ENCODE data around the gene TRPC6.
"Not testable (repeated sequence)": the region's sequence is repeated elsewhere in the genome, so short reads cannot be mapped to it uniquely, and the experiment has no call there.

TRPC6 gene

DNA sequence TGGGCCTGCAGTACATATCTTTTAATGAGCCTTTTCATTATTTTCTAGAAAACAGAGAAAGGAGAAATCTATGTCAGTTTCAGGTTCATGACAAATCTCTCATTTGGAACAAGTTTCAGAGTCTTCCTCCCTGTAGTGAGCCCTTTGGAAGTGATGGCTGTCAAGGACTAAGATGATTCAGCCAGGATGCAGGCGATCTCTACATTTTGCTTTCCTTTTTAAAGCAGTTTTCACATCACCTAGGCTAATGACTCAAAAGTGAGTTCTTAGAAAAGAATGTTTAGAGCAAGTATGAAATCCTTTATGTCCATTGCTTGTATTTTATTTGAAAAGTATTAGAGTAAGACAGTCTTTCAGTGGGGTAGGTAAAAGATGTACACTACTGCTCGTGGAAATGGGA, 130.1 kb downstream of the TRPC6 start:
- no peak for DNase-seq (ENCODE audit: low read depth, low spot score)

- DNase-seq (ENCODE audit: low read depth, low spot score) = no peak
These were observed 134.8 kb downstream of the TRPC6 start for GRCh38 chr11:101448881-101449442.

GRCh38 chr11:101446726-101447125, 137.1 kb downstream of the TRPC6 start:
- no peak for DNase-seq (ENCODE audit: low read depth, low spot score)

DNA sequence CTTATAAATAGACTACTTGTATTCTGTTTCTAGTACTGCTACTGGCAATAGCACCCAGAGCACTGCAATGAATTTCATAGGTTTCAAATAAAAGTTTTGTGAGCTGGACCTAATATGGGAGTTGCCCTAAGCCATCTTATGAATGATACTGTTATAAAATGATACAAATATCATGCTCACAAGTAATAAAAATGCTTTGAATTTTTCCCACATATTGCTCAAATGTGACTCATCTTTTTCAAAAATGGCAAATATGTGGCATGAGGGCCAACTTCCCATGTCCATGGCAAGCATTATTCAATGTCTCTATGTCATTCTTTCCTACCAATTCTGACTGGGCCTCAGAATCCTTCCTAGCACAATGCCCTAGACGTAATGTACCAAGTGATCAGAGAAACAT, 137.6 kb downstream of the TRPC6 start:
- no peak for DNase-seq (ENCODE audit: low read depth, low spot score)

DNA sequence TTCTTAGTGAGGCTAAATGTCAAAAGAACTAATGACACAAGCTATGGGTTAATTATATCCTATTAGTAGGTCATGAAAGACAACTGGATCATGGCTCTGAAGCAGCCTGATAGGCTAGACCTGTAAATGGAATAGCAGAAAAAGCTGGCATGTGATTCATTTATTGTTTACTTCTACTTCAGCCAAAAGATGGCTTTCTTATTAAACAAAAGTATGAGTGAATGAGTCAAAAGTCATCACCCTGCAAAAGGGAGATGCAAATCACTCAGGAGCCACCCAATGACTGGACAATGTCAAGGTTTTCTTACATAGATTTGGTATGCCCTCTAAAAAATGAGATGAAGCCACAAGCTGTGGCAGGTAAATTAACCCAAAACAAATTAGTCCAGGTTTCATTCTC, 138.0 kb downstream of the TRPC6 start:
- no peak for DNase-seq (ENCODE audit: low read depth, low spot score)

DNA sequence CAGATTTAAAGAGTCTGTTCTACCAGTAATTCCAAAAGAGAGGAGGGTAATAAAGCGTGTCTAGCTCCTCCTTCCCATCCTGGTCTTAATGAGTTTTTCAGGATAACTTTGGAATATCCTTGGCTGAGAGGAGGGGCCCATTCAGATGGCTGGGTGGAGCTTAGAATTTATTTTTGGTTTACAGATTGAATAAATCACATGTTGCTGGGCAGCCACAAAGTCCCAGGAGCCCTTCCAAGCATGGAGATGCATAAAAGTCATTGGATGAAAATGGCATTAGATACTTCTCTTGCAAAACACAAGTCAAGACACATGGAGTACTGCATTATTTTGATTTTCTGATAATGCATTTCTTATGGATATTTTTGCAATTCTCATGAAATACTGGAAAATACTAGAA, 139.0 kb downstream of the TRPC6 start:
- DNase-seq (ENCODE audit: low read depth, low spot score) = no peak

GRCh38 chr11:101444164-101444563, 139.6 kb downstream of the TRPC6 start:
- no peak for DNase-seq (ENCODE audit: low read depth, low spot score)

- no peak for DNase-seq (ENCODE audit: low read depth, low spot score)
These were observed 140.8 kb downstream of the TRPC6 start for GRCh38 chr11:101442936-101443521.

DNA sequence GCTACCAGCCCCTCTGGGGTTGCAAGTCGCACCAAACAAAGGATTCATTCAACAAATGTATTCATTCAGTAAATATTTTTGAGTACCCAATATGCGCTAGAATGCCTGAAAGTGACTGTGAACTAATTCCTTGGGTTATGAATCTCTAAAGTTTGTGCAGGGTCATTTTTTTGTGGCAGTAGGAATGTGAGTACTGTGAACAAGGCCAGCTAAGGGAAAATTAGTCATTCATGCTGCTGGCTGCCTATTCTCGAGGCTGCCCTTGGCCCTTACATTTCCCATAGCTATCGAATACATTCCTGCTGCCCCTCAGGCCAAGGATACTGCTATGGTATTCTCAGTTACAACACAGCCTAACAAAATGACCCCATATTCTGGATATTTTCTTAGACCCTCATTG, 141.6 kb downstream of the TRPC6 start:
- DNase-seq (ENCODE audit: low read depth, low spot score) = no peak

GRCh38 chr11:101441747-101442146, 142.1 kb downstream of the TRPC6 start:
- no peak for DNase-seq (ENCODE audit: low read depth, low spot score)

GRCh38 chr11:101439488-101439887, 144.3 kb downstream of the TRPC6 start:
- no peak for DNase-seq (ENCODE audit: low read depth, low spot score)

GRCh38 chr11:101438708-101439107, 145.1 kb downstream of the TRPC6 start:
- DNase-seq (ENCODE audit: low read depth, low spot score) = not testable (repeated sequence)

DNA sequence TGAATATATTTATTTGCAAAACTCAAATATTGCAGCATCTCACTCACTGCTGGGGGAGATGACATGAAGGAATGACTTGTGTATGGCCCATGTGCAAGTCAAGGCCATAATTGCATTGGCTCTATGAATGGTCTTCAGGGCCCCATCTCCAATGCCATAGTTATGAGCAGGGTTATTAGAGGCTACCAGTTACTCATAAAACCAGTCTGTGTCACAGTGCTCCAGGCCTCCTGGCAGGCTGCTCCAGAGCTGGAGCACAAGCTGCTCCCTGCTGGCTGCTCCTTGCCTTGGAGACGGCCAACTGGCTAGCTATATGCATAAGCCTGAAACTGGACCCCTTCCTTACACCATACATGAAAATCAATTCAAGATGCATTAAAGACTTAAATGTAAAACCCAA, 145.7 kb downstream of the TRPC6 start:
- no peak for DNase-seq (ENCODE audit: low read depth, low spot score)

DNA sequence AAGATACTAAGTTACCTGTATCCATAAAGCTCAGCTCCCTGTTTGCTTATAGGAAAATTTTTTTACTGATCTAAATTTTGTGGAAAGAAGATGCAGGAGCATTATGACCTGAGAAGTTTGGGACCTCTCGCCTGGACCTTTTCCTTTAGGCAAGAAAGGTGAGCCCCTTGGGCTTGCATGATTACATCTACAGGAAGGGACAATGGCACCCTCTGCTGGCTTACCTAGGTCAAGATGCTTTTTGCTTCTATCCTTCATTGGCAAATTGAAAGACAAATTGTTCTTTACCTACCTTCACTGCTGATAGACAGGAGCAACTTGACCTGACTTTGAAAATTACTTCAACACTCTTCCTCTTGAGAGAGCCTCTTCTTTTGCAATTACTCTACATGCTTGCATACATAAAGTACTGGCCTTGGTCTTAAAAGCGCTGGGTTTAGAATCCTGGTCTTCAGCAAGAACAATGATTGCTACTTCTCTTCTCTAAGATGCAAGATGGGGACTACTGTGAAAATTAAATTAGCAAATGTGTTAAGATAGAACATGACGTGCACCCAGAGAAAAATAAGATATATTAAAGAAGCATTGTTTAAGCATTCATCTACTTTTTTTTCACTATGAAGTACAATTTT, 147.2 kb downstream of the TRPC6 start:
- DNase-seq (ENCODE audit: low read depth, low spot score) = peak; percentile 21

GRCh38 chr11:101435408-101435973, 148.3 kb downstream of the TRPC6 start:
- no peak for DNase-seq (ENCODE audit: low read depth, low spot score)

GRCh38 chr11:101434026-101434643, 149.7 kb downstream of the TRPC6 start:
- DNase-seq (ENCODE audit: low read depth, low spot score) = no peak

DNA sequence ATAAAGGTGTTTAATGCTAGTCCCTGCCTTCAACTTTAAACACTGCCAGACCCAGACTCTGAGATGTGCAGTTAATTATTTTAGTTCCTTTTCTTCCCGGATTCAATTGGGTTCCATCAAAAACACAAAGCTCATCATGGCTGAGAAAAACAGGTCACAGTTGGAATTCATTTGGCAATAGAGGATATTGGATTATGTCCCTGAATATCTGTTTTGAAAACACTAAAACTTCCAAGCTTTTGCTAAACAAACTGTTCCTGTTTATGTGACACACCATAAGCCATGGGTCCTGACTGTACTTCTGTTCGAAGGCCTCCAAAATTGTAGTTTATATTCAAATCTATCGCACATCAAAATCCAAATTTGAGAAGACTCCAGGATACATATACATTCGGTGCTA, 150.7 kb downstream of the TRPC6 start:
- no peak for DNase-seq (ENCODE audit: low read depth, low spot score)

DNA sequence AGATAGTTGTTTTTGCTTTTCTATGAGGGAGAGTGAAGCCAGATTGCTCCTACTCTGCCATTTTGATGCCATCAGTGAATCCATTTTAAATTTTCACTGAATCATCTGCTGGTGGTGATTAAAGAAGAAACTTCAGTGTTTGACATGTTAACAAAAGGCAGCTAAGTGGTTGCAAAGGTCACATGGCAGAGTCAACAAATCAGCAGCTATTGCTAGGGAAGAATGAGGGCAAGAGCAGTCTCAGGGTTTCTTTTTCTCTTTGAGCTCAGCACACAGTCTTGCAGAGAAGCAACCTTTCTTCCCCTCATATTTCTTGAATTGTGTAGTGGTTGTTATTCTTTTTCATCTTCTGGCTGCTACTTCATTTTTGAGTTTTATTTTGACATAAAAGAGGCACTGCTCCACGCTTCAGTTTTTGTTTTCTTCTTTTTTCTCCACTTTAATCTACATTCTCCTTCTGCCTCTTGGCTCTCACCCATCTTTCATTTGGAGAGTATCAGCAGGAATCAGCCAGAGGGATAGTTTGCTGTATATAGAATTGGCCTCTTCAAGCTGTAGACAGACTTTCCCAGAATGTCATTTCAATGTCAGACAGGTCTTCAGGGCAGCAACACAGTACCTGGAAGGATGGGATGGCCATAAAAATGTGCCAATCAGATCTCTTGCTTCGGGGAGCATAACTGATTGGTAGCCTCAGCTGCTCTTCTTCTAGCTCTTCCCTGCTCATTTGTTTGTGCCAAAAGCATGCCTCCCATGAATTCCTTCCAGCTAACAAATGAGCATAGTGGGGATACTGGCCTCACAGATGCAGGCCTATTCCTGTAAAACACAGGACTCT, 153.9 kb downstream of the TRPC6 start:
- no peak for DNase-seq (ENCODE audit: low read depth, low spot score)

GRCh38 chr11:101428918-101429317, 154.9 kb downstream of the TRPC6 start:
- DNase-seq (ENCODE audit: low read depth, low spot score) = no peak

DNA sequence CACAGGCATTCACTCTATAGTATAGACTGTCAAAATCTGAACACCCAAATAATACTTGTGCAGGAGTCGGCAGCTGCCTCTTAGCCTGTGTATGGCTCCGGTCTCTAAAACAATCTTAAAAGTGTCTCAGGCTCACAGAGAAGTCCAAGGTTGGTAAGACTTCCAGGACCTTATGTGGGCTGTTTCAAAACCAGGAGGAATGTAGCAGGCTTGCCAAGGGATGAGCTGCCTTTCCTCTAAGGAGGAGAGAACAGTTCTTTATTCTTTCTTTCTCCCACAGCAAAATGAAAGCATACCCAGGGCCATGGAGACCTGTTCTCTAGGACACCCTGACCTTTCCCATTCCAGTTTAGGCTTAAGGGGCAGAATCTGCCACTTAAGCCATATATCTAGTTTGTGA, 176.5 kb downstream of the TRPC6 start:
- no peak for DNase-seq (ENCODE audit: low read depth, low spot score)
